GM12878 (cell line): ENCODE measurements around the gene OR5L2. TPM values are rescaled to one million over a fixed set of nuclear protein-coding genes. Genes with fewer than 3 reads are reported as not detected.

ENCODE experiments used
- polyA plus RNA-seq, 11 experiments: library from polyadenylated mRNA; depleted of rRNA in 4 of 11; unstranded in 6 of 11; stranded (reverse) in 5 of 11; fragments of >200 nt; fragmentation: Nextera tagmentation in 4 of 11; fragmentation: Illumina TruSeq in 1 of 11; extraction: Ambion mirVana in 4 of 11; extraction: Trizol in 1 of 11; gene quantifications; 1 replicate in 1 of 11; 2 replicates in 10 of 11; pipeline versions ENCODE4 v1.2.1 to v1.2.3, GENCODE V29; 2011 to 2016; ENCODE audit warnings: inconsistent platforms in 2 of 11, missing spikeins in 2 of 11, low read depth in 1 of 11
- small RNA-seq: library from RNA; depleted of rRNA; stranded (forward); fragments of <200 nt; gene quantifications from one replicate; pipeline ENCODE3, GENCODE V24; 2014
- total RNA-seq, 4 experiments: library from RNA; depleted of rRNA in 3 of 4; stranded (reverse); fragments of >200 nt in 3 of 4; fragmentation: Illumina TruSeq in 1 of 4; extraction: Trizol in 1 of 4; gene quantifications; 2 replicates each; pipeline versions ENCODE4 v1.2.1 to v1.2.3, GENCODE V29; 2013 to 2021

The OR5L2 gene
- total and polyA plus RNA-seq, 10 of the 15 experiments (the other 5 are each of a cell fraction or from before 2014, with no cell fraction given), result not detected

Small RNA genes lying within 50 kb of the gene (small RNA-seq; reads per million reads assigned to genes)
- gene AC036111.3, result not detected

Other genes with a start within 250 kb of the OR5L2 start
Only the 7 nearest of the 15 such genes appear.
- gene OR5D13, start 53.8 kb upstream of the OR5L2 start, total RNA-seq (2014; rRNA removed), result not detected in 2 replicates
- not detected in 2 replicates for gene OR5D13, start 53.8 kb upstream of the OR5L2 start, total RNA-seq (2014; rRNA removed; fragmentation: Illumina TruSeq; extraction: Trizol)
- not detected in 2 replicates for gene OR5D13, start 53.8 kb upstream of the OR5L2 start, total RNA-seq (2021)
- gene OR5D13, start 53.8 kb upstream of the OR5L2 start, polyA plus RNA-seq (2011; rRNA removed), result not detected in 2 replicates
- not detected in 2 replicates for gene OR5D13, start 53.8 kb upstream of the OR5L2 start, polyA plus RNA-seq (2014; fragmentation: Illumina TruSeq; extraction: Trizol)
- not detected for gene OR5D13, start 53.8 kb upstream of the OR5L2 start, polyA plus RNA-seq (2014; fragmentation: Nextera tagmentation; extraction: Ambion mirVana)
- gene OR5D13, start 53.8 kb upstream of the OR5L2 start, polyA plus RNA-seq (2014; rRNA removed), result not detected in 2 replicates
- gene OR5D13, start 53.8 kb upstream of the OR5L2 start, polyA plus RNA-seq (2016; fragmentation: Nextera tagmentation; extraction: Ambion mirVana), result not detected
- not detected in 2 replicates for gene OR5D14, start 31.7 kb upstream of the OR5L2 start, total RNA-seq (2014; rRNA removed)
- not detected in 2 replicates for gene OR5D14, start 31.7 kb upstream of the OR5L2 start, total RNA-seq (2014; rRNA removed; fragmentation: Illumina TruSeq; extraction: Trizol)
- gene OR5D14, start 31.7 kb upstream of the OR5L2 start, total RNA-seq (2021), result not detected in 2 replicates
- gene OR5D14, start 31.7 kb upstream of the OR5L2 start, polyA plus RNA-seq (2011; rRNA removed), result not detected in 2 replicates
- gene OR5D14, start 31.7 kb upstream of the OR5L2 start, polyA plus RNA-seq (2014; fragmentation: Illumina TruSeq; extraction: Trizol), result not detected in 2 replicates
- gene OR5D14, start 31.7 kb upstream of the OR5L2 start, polyA plus RNA-seq (2014; fragmentation: Nextera tagmentation; extraction: Ambion mirVana), result not detected
- gene OR5D14, start 31.7 kb upstream of the OR5L2 start, polyA plus RNA-seq (2014; rRNA removed), result not detected in 2 replicates
- not detected for gene OR5D14, start 31.7 kb upstream of the OR5L2 start, polyA plus RNA-seq (2016; fragmentation: Nextera tagmentation; extraction: Ambion mirVana)
- not detected in 2 replicates for gene OR5L1, start 15.9 kb upstream of the OR5L2 start, total RNA-seq (2014; rRNA removed)
- not detected in 2 replicates for gene OR5L1, start 15.9 kb upstream of the OR5L2 start, total RNA-seq (2014; rRNA removed; fragmentation: Illumina TruSeq; extraction: Trizol)
- not detected in 2 replicates for gene OR5L1, start 15.9 kb upstream of the OR5L2 start, total RNA-seq (2021)
- gene OR5L1, start 15.9 kb upstream of the OR5L2 start, polyA plus RNA-seq (2011; rRNA removed), result not detected in 2 replicates
- gene OR5L1, start 15.9 kb upstream of the OR5L2 start, polyA plus RNA-seq (2014; fragmentation: Illumina TruSeq; extraction: Trizol), result not detected in 2 replicates
- not detected for gene OR5L1, start 15.9 kb upstream of the OR5L2 start, polyA plus RNA-seq (2014; fragmentation: Nextera tagmentation; extraction: Ambion mirVana)
- not detected in 2 replicates for gene OR5L1, start 15.9 kb upstream of the OR5L2 start, polyA plus RNA-seq (2014; rRNA removed)
- gene OR5L1, start 15.9 kb upstream of the OR5L2 start, polyA plus RNA-seq (2016; fragmentation: Nextera tagmentation; extraction: Ambion mirVana), result not detected
- gene OR5D18, start 7.6 kb upstream of the OR5L2 start, total RNA-seq (2014; rRNA removed), result not detected in 2 replicates
- not detected in 2 replicates for gene OR5D18, start 7.6 kb upstream of the OR5L2 start, total RNA-seq (2014; rRNA removed; fragmentation: Illumina TruSeq; extraction: Trizol)
- not detected in 2 replicates for gene OR5D18, start 7.6 kb upstream of the OR5L2 start, total RNA-seq (2021)
- gene OR5D18, start 7.6 kb upstream of the OR5L2 start, polyA plus RNA-seq (2011; rRNA removed), result not detected in 2 replicates
- gene OR5D18, start 7.6 kb upstream of the OR5L2 start, polyA plus RNA-seq (2014; fragmentation: Illumina TruSeq; extraction: Trizol), result not detected in 2 replicates
- not detected for gene OR5D18, start 7.6 kb upstream of the OR5L2 start, polyA plus RNA-seq (2014; fragmentation: Nextera tagmentation; extraction: Ambion mirVana)
- gene OR5D18, start 7.6 kb upstream of the OR5L2 start, polyA plus RNA-seq (2014; rRNA removed), result not detected in 2 replicates
- not detected for gene OR5D18, start 7.6 kb upstream of the OR5L2 start, polyA plus RNA-seq (2016; fragmentation: Nextera tagmentation; extraction: Ambion mirVana)
- not detected in 2 replicates for gene OR5D16, start 11.5 kb downstream of the OR5L2 start, total RNA-seq (2014; rRNA removed)
- gene OR5D16, start 11.5 kb downstream of the OR5L2 start, total RNA-seq (2014; rRNA removed; fragmentation: Illumina TruSeq; extraction: Trizol), result not detected in 2 replicates
- gene OR5D16, start 11.5 kb downstream of the OR5L2 start, total RNA-seq (2021), result not detected in 2 replicates
- gene OR5D16, start 11.5 kb downstream of the OR5L2 start, polyA plus RNA-seq (2011; rRNA removed), result not detected in 2 replicates
- not detected in 2 replicates for gene OR5D16, start 11.5 kb downstream of the OR5L2 start, polyA plus RNA-seq (2014; fragmentation: Illumina TruSeq; extraction: Trizol)
- gene OR5D16, start 11.5 kb downstream of the OR5L2 start, polyA plus RNA-seq (2014; fragmentation: Nextera tagmentation; extraction: Ambion mirVana), result not detected
- gene OR5D16, start 11.5 kb downstream of the OR5L2 start, polyA plus RNA-seq (2014; rRNA removed), result not detected in 2 replicates
- gene OR5D16, start 11.5 kb downstream of the OR5L2 start, polyA plus RNA-seq (2016; fragmentation: Nextera tagmentation; extraction: Ambion mirVana), result not detected
- not detected in 2 replicates for gene TRIM51, start 56.1 kb downstream of the OR5L2 start, total RNA-seq (2014; rRNA removed)
- not detected in 2 replicates for gene TRIM51, start 56.1 kb downstream of the OR5L2 start, total RNA-seq (2014; rRNA removed; fragmentation: Illumina TruSeq; extraction: Trizol)
- not detected in 2 replicates for gene TRIM51, start 56.1 kb downstream of the OR5L2 start, total RNA-seq (2021)
- not detected in 2 replicates for gene TRIM51, start 56.1 kb downstream of the OR5L2 start, polyA plus RNA-seq (2011; rRNA removed)
- gene TRIM51, start 56.1 kb downstream of the OR5L2 start, polyA plus RNA-seq (2014; fragmentation: Illumina TruSeq; extraction: Trizol), result not detected in 2 replicates
- gene TRIM51, start 56.1 kb downstream of the OR5L2 start, polyA plus RNA-seq (2014; fragmentation: Nextera tagmentation; extraction: Ambion mirVana), result not detected
- not detected in 2 replicates for gene TRIM51, start 56.1 kb downstream of the OR5L2 start, polyA plus RNA-seq (2014; rRNA removed)
- gene TRIM51, start 56.1 kb downstream of the OR5L2 start, polyA plus RNA-seq (2016; fragmentation: Nextera tagmentation; extraction: Ambion mirVana), result not detected
- not detected in 2 replicates for gene OR5W2, start 87.4 kb downstream of the OR5L2 start, total RNA-seq (2014; rRNA removed)
- gene OR5W2, start 87.4 kb downstream of the OR5L2 start, total RNA-seq (2014; rRNA removed; fragmentation: Illumina TruSeq; extraction: Trizol), result not detected in 2 replicates
- not detected in 2 replicates for gene OR5W2, start 87.4 kb downstream of the OR5L2 start, total RNA-seq (2021)
- not detected in 2 replicates for gene OR5W2, start 87.4 kb downstream of the OR5L2 start, polyA plus RNA-seq (2011; rRNA removed)
- gene OR5W2, start 87.4 kb downstream of the OR5L2 start, polyA plus RNA-seq (2014; fragmentation: Illumina TruSeq; extraction: Trizol), result not detected in 2 replicates
- gene OR5W2, start 87.4 kb downstream of the OR5L2 start, polyA plus RNA-seq (2014; fragmentation: Nextera tagmentation; extraction: Ambion mirVana), result not detected
- gene OR5W2, start 87.4 kb downstream of the OR5L2 start, polyA plus RNA-seq (2014; rRNA removed), result not detected in 2 replicates
- gene OR5W2, start 87.4 kb downstream of the OR5L2 start, polyA plus RNA-seq (2016; fragmentation: Nextera tagmentation; extraction: Ambion mirVana), result not detected